GM10847 (cell line): ENCODE measurements around the gene FAM120B.

Experiments
- POLR2A ChIP-seq: IDR thresholded peaks from 2 replicates; pipeline ENCODE4 v1.6.1; 2011; ENCODE audit not compliant: insufficient read length; ENCODE audit errors: extremely low read depth

Gene FAM120B

GRCh38 chr6:170305805-170306323, 694 bp upstream of the FAM120B start:
- no peak for TF ChIP-seq POLR2A

GRCh38 chr6:170307080-170307545, 555 bp downstream of the FAM120B start:
- no peak for TF ChIP-seq POLR2A

- no peak for TF ChIP-seq POLR2A
Observed at GRCh38 chr6:170308761-170309160, 2.2 kb downstream of the FAM120B start.

- no peak for TF ChIP-seq POLR2A
Observed at GRCh38 chr6:170311696-170312095, 5.1 kb downstream of the FAM120B start.

- no peak for TF ChIP-seq POLR2A
Observed at GRCh38 chr6:170312876-170313275, 6.3 kb downstream of the FAM120B start.

- TF ChIP-seq POLR2A, result no peak
Observed at GRCh38 chr6:170313716-170314295, 7.2 kb downstream of the FAM120B start.

GRCh38 chr6:170314983-170315382, 8.4 kb downstream of the FAM120B start:
- TF ChIP-seq POLR2A, result no peak

GRCh38 chr6:170316071-170316470, 9.5 kb downstream of the FAM120B start:
- no peak for TF ChIP-seq POLR2A

GRCh38 chr6:170317076-170317475, 10.5 kb downstream of the FAM120B start:
- no peak for TF ChIP-seq POLR2A

- no peak for TF ChIP-seq POLR2A
Observed at GRCh38 chr6:170317718-170318117, 11.2 kb downstream of the FAM120B start.

- no peak for TF ChIP-seq POLR2A
Observed at GRCh38 chr6:170329321-170329720, 22.8 kb downstream of the FAM120B start.

GRCh38 chr6:170344631-170345576, 38.3 kb downstream of the FAM120B start:
- no peak for TF ChIP-seq POLR2A

- no peak for TF ChIP-seq POLR2A
Observed at GRCh38 chr6:170345662-170346061, 39.1 kb downstream of the FAM120B start.

- TF ChIP-seq POLR2A, result no peak
Observed at GRCh38 chr6:170346649-170347048, 40.1 kb downstream of the FAM120B start.

- no peak for TF ChIP-seq POLR2A
Observed at GRCh38 chr6:170347091-170347490, 40.5 kb downstream of the FAM120B start.

GRCh38 chr6:170347975-170348374, 41.4 kb downstream of the FAM120B start:
- no peak for TF ChIP-seq POLR2A
